A549 (cell line): ENCODE data around the gene TSPAN14. TPM values are rescaled to one million over a fixed set of nuclear protein-coding genes. Genes with fewer than 3 reads are reported as not detected.

Experiments
- ATAC-seq, 2 experiments: fragments of 200-7000 bp in 1 of 2; fragments of >200 bp in 1 of 2; cut with Nextera tagmentation in 1 of 2; cut with Tn5 transposase in 1 of 2; 3 replicates each; pipeline versions ENCODE4 v1.8.0 to v1.9.1; 2018 to 2020; ENCODE audit warnings: mild to moderate bottlenecking in 1 of 2, moderate library complexity in 1 of 2
- CTCF ChIA-PET: fragments of 300-600 bp; sonication (Branson Sonifier 250); formaldehyde crosslinking; extraction: SDS; loops from one replicate; lab custom pipeline; 2021; ENCODE audit warnings: antibody characterized with exemption, inconsistent platforms; lab: Yijun Ruan, JAX
- POLR2A ChIA-PET: fragments of 350-600 bp; formaldehyde crosslinking; extraction: SDS; loops from one replicate; lab custom pipeline; 2021; ENCODE audit warnings: antibody characterized with exemption, inconsistent platforms; lab: Yijun Ruan, JAX
- DNase-seq, 2 experiments: peaks; one replicate each; pipeline versions ENCODE4 v3.0.0 to v3.0.0-alpha.2; 2011 to 2016; ENCODE audit warnings: low read depth in 1 of 2, low spot score in 1 of 2
- FAIRE-seq: peaks from 2 replicates; lab custom pipeline; 2011; peaks lifted over from hg19 to GRCh38; lab: Jason Lieb, UNC
- H3K27ac ChIP-seq, 2 experiments: fragments of >200 bp; sonication (Bioruptor Twin); formaldehyde crosslinking; 3 replicates each; pipeline ENCODE4 v1.5.1; 2016 to 2017
- H3K4me1 ChIP-seq: fragments of >200 bp; sonication (Bioruptor Twin); formaldehyde crosslinking; 3 replicates; pipeline ENCODE4 v1.6.1; 2016
- H3K4me2 ChIP-seq: fragments of >200 bp; sonication (Bioruptor Twin); formaldehyde crosslinking; 3 replicates; pipeline ENCODE4 v1.6.1; 2016
- H3K4me3 ChIP-seq: fragments of >200 bp; sonication (Bioruptor Twin); formaldehyde crosslinking; 3 replicates; pipeline ENCODE4 v1.5.1; 2016
- H3K9me3 ChIP-seq: fragments of >200 bp; sonication (Bioruptor Twin); formaldehyde crosslinking; 3 replicates; pipeline ENCODE4 v1.6.1; 2016
- BHLHE40 ChIP-seq: IDR thresholded peaks from 2 replicates; pipeline ENCODE4 v1.6.1; 2012; ENCODE audit warnings: low read depth, low read length, inconsistent platforms
- CHD2 ChIP-seq: fragments of 150-350 bp; IDR thresholded peaks from 2 replicates; pipeline ENCODE4 v1.6.1; 2014; ENCODE audit warnings: low read length; ENCODE audit not compliant: partially characterized antibody
- EHF ChIP-seq: fragments of 250-450 bp; sonication (Bioruptor Pico); IDR thresholded peaks from 2 replicates; pipeline ENCODE4 v1.5.0; 2020; ENCODE audit warnings: mild to moderate bottlenecking
- EHMT2 ChIP-seq: fragments of 200-600 bp; sonication (generic); IDR thresholded peaks from 2 replicates; pipeline ENCODE4 v1.6.1; 2016; ENCODE audit warnings: antibody characterized with exemption, low read depth, mild to moderate bottlenecking, moderate library complexity
- EP300 ChIP-seq, 2 experiments: fragments of >200 bp; sonication (Bioruptor Twin); formaldehyde crosslinking; IDR thresholded peaks; 2 replicates in 1 of 2; 3 replicates in 1 of 2; pipeline ENCODE4 v1.6.1; 2016 to 2017
- FOSL2 ChIP-seq, 2 experiments: fragments of 450-650 bp in 1 of 2; fragments of >200 bp in 1 of 2; sonication (Bioruptor Twin) in 1 of 2; formaldehyde crosslinking; IDR thresholded peaks; 2 replicates each; pipeline versions ENCODE4 v1.5.0 to v1.6.1; 2016 to 2020; ENCODE audit warnings: mild to moderate bottlenecking in 1 of 2, moderate library complexity in 1 of 2
- GATA3 ChIP-seq: IDR thresholded peaks from 2 replicates; pipeline ENCODE4 v1.6.1; 2012; ENCODE audit warnings: borderline replicate concordance
- HOXA7 ChIP-seq: fragments of 250-450 bp; sonication (Bioruptor Pico); IDR thresholded peaks from 2 replicates; pipeline ENCODE4 v1.5.0; 2020; ENCODE audit warnings: mild to moderate bottlenecking, moderate library complexity
- HOXB13 ChIP-seq: fragments of 250-450 bp; sonication (Bioruptor Pico); IDR thresholded peaks from 2 replicates; pipeline ENCODE4 v1.5.0; 2020; ENCODE audit warnings: low read depth, mild to moderate bottlenecking, moderate library complexity
- HOXB5 ChIP-seq: fragments of 250-450 bp; sonication (Bioruptor Pico); IDR thresholded peaks from 2 replicates; pipeline ENCODE4 v1.5.0; 2020; ENCODE audit warnings: mild to moderate bottlenecking, moderate library complexity
- MAFK ChIP-seq: fragments of 450-650 bp; IDR thresholded peaks from 2 replicates; pipeline ENCODE4 v1.6.1; 2014; ENCODE audit not compliant: partially characterized antibody
- MAZ ChIP-seq: fragments of 150-350 bp; IDR thresholded peaks from 2 replicates; pipeline ENCODE4 v1.6.1; 2014; ENCODE audit warnings: antibody characterized with exemption, low read depth, low read length, borderline replicate concordance
- NFE2L2 ChIP-seq: fragments of 150-350 bp; conservative IDR thresholded peaks from 2 replicates; pipeline ENCODE4 v1.6.1; 2014; ENCODE audit warnings: low read length
- NPAS2 ChIP-seq: fragments of 250-450 bp; sonication (Bioruptor Pico); IDR thresholded peaks from 2 replicates; pipeline ENCODE4 v1.8.0; 2022; ENCODE audit warnings: mild to moderate bottlenecking, moderate library complexity, borderline replicate concordance
- RAD21 ChIP-seq, 2 experiments: fragments of >200 bp in 1 of 2; sonication (Bioruptor Twin) in 1 of 2; formaldehyde crosslinking in 1 of 2; IDR thresholded peaks in 1 of 2; conservative IDR thresholded peaks in 1 of 2; 2 replicates in 1 of 2; 3 replicates in 1 of 2; pipeline ENCODE4 v1.6.1; 2012 to 2018; ENCODE audit warnings: inconsistent platforms in 1 of 2
- RCOR1 ChIP-seq: fragments of 150-350 bp; IDR thresholded peaks from 2 replicates; pipeline ENCODE4 v1.6.1; 2014; ENCODE audit warnings: antibody characterized with exemption, low read length, low read depth
- RFX5 ChIP-seq: fragments of 450-650 bp; IDR thresholded peaks from 2 replicates; pipeline ENCODE4 v1.7.1; 2014; ENCODE audit warnings: antibody characterized with exemption, mild to moderate bottlenecking, moderate library complexity
- TP53 ChIP-seq: fragments of 250-450 bp; sonication (Bioruptor Pico); IDR thresholded peaks from 2 replicates; pipeline ENCODE4 v1.5.0; 2021; ENCODE audit warnings: mild to moderate bottlenecking, moderate library complexity
- ZC3H11A ChIP-seq: fragments of 450-650 bp; IDR thresholded peaks from 2 replicates; pipeline ENCODE4 v1.6.1; 2014; ENCODE audit warnings: antibody characterized with exemption, mild to moderate bottlenecking
- WGBS: methylation state at CpG from one replicate; pipeline ENCODE4 v1.1.6; 2017; ENCODE audit errors: missing lambda C conversion rate; 5-methylcytosine and 5-hydroxymethylcytosine counted together
- polyA plus RNA-seq, 4 experiments: library from polyadenylated mRNA; depleted of rRNA in 3 of 4; stranded (reverse); fragments of >200 nt; fragmentation: RNase III in 1 of 4; extraction: RNeasy Plus Mini Kit Qiagen cat#74134 plus additional on column Dnase treatment in 1 of 4; gene quantifications; 2 replicates in 3 of 4; 3 replicates in 1 of 4; pipeline ENCODE4 v1.2.3, GENCODE V29; 2011 to 2017
- TF ChIP-seq, protein P1 (sequence below): IDR thresholded peaks from 2 replicates; pipeline ENCODE4 v1.6.1; 2012; ENCODE audit warnings: low read depth, borderline replicate concordance
- TF ChIP-seq, protein P2 (sequence below): fragments of 200-600 bp; sonication (generic); IDR thresholded peaks from 2 replicates; pipeline ENCODE4 v1.6.1; 2016; ENCODE audit warnings: antibody characterized with exemption, mild to moderate bottlenecking, moderate library complexity
- TF ChIP-seq, protein P3 (sequence below): fragments of >200 bp; sonication (Bioruptor Twin); formaldehyde crosslinking; IDR thresholded peaks from 3 replicates; pipeline ENCODE4 v1.5.1; 2016
- TF ChIP-seq, protein P4 (sequence below): IDR thresholded peaks from 2 replicates; pipeline ENCODE4 v1.6.1; 2012

The TSPAN14 gene
- polyA plus RNA-seq, 2 of the 4 experiments (the other 2 are of a cell fraction), result 87.0 to 124 TPM

DNA sequence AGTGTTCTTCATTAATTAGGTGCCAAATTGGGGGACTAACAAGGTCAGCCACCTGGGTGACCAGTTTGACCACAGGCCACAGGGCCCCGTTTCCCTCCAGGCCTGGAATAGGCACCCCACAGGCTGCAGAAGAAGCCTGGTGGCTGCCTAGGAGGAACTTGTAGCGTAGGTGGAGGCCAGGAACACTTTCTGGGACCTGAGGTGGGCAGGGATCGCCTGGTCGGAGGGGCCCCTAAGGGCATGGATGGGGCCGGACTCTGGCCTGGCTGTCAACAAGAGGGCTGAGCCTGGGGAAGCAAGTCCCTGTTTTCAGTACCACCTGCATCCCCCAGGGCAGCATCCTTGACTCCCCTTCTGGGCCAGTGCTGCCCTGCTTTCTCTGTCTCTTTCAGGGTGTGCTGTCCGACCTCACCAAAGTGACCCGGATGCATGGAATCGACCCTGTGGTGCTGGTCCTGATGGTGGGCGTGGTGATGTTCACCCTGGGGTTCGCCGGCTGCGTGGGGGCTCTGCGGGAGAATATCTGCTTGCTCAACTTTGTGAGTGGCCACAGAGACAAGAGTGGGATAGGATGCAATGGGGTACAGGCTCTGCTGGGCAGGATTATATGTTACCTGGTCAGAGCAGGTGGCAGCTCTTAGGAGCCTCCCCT lies 52.9 kb downstream of the TSPAN14 start:
- Histone ChIP-seq H3K4me1 (peaks cover 100% of the 10 kb centered on the region), H3K4me3 (0 out of 3 replicates have a peak overlapping the region, but pooled peaks have one; percentile 8), H3K4me2 (peak overlapping the region; percentile 55), H3K27ac (peak overlapping the region; percentile 100), H3K9me3 (no peaks in the 10 kb centered on the region)
- DNase-seq, result no peak
- TF ChIP-seq, protein P1, sequence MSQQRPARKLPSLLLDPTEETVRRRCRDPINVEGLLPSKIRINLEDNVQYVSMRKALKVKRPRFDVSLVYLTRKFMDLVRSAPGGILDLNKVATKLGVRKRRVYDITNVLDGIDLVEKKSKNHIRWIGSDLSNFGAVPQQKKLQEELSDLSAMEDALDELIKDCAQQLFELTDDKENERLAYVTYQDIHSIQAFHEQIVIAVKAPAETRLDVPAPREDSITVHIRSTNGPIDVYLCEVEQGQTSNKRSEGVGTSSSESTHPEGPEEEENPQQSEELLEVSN, result no peak
- no peak for TF ChIP-seq ZC3H11A
- TF ChIP-seq MAZ, result no peak
- no peak for TF ChIP-seq NFE2L2
- 63% methylated on average over 10 of the region's 13 CpGs for WGBS
- POLR2A ChIA-PET, result no interaction called here
- no peak for FAIRE-seq
- ATAC-seq, result no peak
- CTCF ChIA-PET, result interaction anchor here (1.2 to 21.6 kb wide), 9 partner anchors 7 to 75 kb away, joined by 3 to 928 read pairs (median 9); partner anchors contain the start of gene TSPAN14

DNA sequence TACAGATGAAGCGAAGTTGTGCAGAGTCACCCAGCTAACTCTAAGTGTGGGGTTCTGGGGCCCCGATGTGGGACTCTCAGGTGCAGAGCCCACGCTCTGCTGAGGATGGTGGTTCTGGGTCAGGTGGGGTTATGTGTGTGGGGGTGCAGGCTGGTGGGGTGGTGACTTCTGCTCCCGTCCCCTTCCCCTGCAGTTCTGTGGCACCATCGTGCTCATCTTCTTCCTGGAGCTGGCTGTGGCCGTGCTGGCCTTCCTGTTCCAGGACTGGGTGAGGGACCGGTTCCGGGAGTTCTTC lies 54.9 kb downstream of the TSPAN14 start:
- peaks cover 92% of the 10 kb centered on the region for H3K4me1 ChIP-seq
- 79% methylated on average over 8 of the region's 8 CpGs for WGBS

DNA sequence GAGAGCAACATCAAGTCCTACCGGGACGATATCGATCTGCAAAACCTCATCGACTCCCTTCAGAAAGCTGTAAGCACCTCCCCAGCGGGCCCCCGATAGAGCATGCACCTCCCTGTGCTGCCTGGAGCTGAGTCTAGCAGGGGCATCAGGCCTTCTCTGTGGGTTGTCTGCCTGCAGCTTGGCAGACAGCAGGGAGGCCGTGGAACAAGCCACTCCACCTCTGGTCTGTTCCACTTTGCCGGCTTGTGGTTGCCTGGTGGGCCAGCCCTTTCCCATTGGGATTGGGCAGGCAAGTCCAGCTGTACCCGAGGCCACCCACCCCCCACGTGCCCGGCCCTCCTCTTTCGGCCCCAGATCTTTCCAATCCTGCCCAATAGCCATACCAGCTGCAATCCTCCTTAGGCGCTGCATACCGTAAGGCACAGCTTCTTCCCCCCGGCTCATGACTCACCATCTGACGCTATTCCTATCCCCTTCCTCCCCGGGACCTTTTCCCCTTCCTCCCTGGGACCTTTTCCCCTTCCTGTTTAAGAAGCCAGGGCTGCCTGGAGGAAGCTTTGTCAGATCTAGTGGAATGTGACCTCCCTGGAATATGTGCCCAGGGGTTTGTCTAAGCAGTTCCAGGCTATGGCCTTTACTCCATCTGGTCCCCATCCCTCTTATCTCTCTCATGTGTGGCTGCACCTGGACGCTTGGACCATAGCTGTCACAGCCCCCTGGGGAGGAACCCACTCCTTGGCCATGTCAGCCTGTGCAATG lies 55.5 kb downstream of the TSPAN14 start:
- Histone ChIP-seq H3K4me3 (peak overlapping the region; percentile 8; the same call in 1 of the 3 replicates), H3K4me2 (peak overlapping the region; percentile 55), H3K27ac (peak overlapping the region; percentile 100), H3K4me1 (peaks cover 87% of the 10 kb centered on the region), H3K9me3 (no peaks in the 10 kb centered on the region)
- CTCF ChIA-PET, result interaction anchor here (0.8 to 21.6 kb wide), 5 partner anchors 11 to 414 kb away, joined by 3 to 928 read pairs (median 4); partner anchors contain the start of gene TSPAN14
- peak; percentile 77 to 85 for DNase-seq
- POLR2A ChIA-PET, result interaction anchor here (0.8 to 1.0 kb wide), 3 partner anchors 45 to 56 kb away, joined by 3 to 4 read pairs (median 4); no protein-coding TSS in a partner anchor
- FAIRE-seq, result peak; percentile 39
- peak; percentile 11 to 57; a peak in 3 of 6 replicates for ATAC-seq
- WGBS, result 30% methylated on average over 16 of the region's 18 CpGs
- TF ChIP-seq EHF (CRISPR knock-in tag), result no peak
- TF ChIP-seq HOXA7, result no peak
- TF ChIP-seq EHMT2, result no peak
- no peak for TF ChIP-seq BHLHE40
- no peak for TF ChIP-seq MAZ
- TF ChIP-seq RCOR1, result no peak
- TF ChIP-seq EP300 (IDR thresholded peaks at IDR 0.05), result peak; percentile 87 to 92; a peak in 4 of 5 replicates
- TF ChIP-seq CHD2, result no peak
- TF ChIP-seq, protein P2, sequence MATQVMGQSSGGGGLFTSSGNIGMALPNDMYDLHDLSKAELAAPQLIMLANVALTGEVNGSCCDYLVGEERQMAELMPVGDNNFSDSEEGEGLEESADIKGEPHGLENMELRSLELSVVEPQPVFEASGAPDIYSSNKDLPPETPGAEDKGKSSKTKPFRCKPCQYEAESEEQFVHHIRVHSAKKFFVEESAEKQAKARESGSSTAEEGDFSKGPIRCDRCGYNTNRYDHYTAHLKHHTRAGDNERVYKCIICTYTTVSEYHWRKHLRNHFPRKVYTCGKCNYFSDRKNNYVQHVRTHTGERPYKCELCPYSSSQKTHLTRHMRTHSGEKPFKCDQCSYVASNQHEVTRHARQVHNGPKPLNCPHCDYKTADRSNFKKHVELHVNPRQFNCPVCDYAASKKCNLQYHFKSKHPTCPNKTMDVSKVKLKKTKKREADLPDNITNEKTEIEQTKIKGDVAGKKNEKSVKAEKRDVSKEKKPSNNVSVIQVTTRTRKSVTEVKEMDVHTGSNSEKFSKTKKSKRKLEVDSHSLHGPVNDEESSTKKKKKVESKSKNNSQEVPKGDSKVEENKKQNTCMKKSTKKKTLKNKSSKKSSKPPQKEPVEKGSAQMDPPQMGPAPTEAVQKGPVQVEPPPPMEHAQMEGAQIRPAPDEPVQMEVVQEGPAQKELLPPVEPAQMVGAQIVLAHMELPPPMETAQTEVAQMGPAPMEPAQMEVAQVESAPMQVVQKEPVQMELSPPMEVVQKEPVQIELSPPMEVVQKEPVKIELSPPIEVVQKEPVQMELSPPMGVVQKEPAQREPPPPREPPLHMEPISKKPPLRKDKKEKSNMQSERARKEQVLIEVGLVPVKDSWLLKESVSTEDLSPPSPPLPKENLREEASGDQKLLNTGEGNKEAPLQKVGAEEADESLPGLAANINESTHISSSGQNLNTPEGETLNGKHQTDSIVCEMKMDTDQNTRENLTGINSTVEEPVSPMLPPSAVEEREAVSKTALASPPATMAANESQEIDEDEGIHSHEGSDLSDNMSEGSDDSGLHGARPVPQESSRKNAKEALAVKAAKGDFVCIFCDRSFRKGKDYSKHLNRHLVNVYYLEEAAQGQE, result no peak
- 0 out of 2 replicates have a peak, but pooled peaks have one; percentile 35 for TF ChIP-seq NPAS2 (CRISPR knock-in tag)

More for the DNA sequence above, 54.9 kb downstream of the TSPAN14 start:
- FAIRE-seq (no peak), ATAC-seq (no peak), DNase-seq (no peak)
- peak overlapping the region; percentile 8; the same call in 1 of the 3 replicates for H3K4me3 ChIP-seq
- H3K9me3 ChIP-seq, result no peaks in the 10 kb centered on the region
- ChIA-PET POLR2A (interaction anchor here (1.0 kb wide), 1 partner anchor 56 kb away, joined by 3 read pairs; no protein-coding TSS in a partner anchor), CTCF (interaction anchor here (1.0 to 21.6 kb wide), 3 partner anchors 10 to 49 kb away, joined by 4 to 928 read pairs (median 6); partner anchors contain the start of gene TSPAN14)
- H3K4me2 ChIP-seq, result peak overlapping the region; percentile 55
- TF ChIP-seq HOXB5 (CRISPR knock-in tag) (no peak), FOSL2 (IDR thresholded peaks at IDR 0.05) (no peak), FOSL2 (CRISPR knock-in tag; IDR thresholded peaks at IDR 0.05) (no peak), NFE2L2 (no peak), GATA3 (no peak), MAFK (no peak), HOXB13 (CRISPR knock-in tag) (no peak), RAD21 (conservative IDR thresholded peaks at IDR 0.05 in 1 of 2, IDR thresholded peaks at IDR 0.05 in 1 of 2) (no peak), RFX5 (no peak), RCOR1 (no peak), ZC3H11A (no peak), EHF (CRISPR knock-in tag) (no peak), TP53 (CRISPR knock-in tag) (no peak)
- TF ChIP-seq, protein P3, sequence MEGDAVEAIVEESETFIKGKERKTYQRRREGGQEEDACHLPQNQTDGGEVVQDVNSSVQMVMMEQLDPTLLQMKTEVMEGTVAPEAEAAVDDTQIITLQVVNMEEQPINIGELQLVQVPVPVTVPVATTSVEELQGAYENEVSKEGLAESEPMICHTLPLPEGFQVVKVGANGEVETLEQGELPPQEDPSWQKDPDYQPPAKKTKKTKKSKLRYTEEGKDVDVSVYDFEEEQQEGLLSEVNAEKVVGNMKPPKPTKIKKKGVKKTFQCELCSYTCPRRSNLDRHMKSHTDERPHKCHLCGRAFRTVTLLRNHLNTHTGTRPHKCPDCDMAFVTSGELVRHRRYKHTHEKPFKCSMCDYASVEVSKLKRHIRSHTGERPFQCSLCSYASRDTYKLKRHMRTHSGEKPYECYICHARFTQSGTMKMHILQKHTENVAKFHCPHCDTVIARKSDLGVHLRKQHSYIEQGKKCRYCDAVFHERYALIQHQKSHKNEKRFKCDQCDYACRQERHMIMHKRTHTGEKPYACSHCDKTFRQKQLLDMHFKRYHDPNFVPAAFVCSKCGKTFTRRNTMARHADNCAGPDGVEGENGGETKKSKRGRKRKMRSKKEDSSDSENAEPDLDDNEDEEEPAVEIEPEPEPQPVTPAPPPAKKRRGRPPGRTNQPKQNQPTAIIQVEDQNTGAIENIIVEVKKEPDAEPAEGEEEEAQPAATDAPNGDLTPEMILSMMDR, result no peak
- TF ChIP-seq, protein P4, sequence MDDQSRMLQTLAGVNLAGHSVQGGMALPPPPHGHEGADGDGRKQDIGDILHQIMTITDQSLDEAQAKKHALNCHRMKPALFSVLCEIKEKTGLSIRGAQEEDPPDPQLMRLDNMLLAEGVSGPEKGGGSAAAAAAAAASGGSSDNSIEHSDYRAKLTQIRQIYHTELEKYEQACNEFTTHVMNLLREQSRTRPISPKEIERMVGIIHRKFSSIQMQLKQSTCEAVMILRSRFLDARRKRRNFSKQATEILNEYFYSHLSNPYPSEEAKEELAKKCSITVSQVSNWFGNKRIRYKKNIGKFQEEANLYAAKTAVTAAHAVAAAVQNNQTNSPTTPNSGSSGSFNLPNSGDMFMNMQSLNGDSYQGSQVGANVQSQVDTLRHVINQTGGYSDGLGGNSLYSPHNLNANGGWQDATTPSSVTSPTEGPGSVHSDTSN, result no peak
- TF ChIP-seq, protein P1, result no peak
- H3K27ac ChIP-seq, result peak overlapping the region; percentile 100
